ENCODE data around the gene ANKS1B.

Gene ANKS1B

DNA sequence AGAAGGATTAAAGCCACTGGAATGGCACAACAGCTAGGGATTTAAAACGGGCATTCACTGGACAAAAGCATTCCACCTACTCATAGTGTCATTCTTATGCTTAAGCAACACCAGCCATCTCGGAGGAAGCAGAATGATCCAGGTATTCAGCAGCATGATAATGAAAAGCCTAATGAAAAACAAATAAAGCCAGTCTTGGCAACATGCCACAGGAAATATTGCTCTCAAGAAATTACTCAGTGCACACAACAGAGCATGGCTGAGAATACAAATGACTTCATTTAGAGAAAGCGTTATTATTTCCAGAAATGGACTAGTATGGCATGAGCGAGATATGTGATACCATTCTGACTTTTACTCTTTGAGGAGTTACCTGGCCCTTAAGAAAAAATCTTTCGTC lies 897.5 kb downstream of the ANKS1B start:
- TF ChIP-seq, protein P1, sequence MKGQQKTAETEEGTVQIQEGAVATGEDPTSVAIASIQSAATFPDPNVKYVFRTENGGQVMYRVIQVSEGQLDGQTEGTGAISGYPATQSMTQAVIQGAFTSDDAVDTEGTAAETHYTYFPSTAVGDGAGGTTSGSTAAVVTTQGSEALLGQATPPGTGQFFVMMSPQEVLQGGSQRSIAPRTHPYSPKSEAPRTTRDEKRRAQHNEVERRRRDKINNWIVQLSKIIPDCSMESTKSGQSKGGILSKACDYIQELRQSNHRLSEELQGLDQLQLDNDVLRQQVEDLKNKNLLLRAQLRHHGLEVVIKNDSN (IDR thresholded peaks at IDR 0.05) = no peak
- TF ChIP-seq CREB1 (IDR thresholded peaks at IDR 0.05; ENCODE audit: low read depth) (no peak), CEBPB (IDR thresholded peaks at IDR 0.05) (no peak), TEAD4 (IDR thresholded peaks at IDR 0.05) (no peak), TAF1 (IDR thresholded peaks at IDR 0.05; ENCODE audit: low read depth) (no peak), YY1 (IDR thresholded peaks at IDR 0.05; ENCODE audit: low read depth) (no peak), NFIC (IDR thresholded peaks at IDR 0.05) (no peak), TCF12 (IDR thresholded peaks at IDR 0.05; ENCODE audit: low read depth) (no peak), EP300 (IDR thresholded peaks at IDR 0.05; ENCODE audit: borderline replicate concordance) (no peak), ZBTB7A (IDR thresholded peaks at IDR 0.05; ENCODE audit: low read depth) (no peak), EGR1 (IDR thresholded peaks at IDR 0.05) (no peak), FOXM1 (IDR thresholded peaks at IDR 0.05; ENCODE audit: borderline replicate concordance, low read depth) (no peak), RAD21 (IDR thresholded peaks at IDR 0.05; ENCODE audit: low read depth) (no peak)
- TF ChIP-seq, protein P2, sequence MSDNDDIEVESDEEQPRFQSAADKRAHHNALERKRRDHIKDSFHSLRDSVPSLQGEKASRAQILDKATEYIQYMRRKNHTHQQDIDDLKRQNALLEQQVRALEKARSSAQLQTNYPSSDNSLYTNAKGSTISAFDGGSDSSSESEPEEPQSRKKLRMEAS (IDR thresholded peaks at IDR 0.05) = no peak
- TF ChIP-seq, protein P3, sequence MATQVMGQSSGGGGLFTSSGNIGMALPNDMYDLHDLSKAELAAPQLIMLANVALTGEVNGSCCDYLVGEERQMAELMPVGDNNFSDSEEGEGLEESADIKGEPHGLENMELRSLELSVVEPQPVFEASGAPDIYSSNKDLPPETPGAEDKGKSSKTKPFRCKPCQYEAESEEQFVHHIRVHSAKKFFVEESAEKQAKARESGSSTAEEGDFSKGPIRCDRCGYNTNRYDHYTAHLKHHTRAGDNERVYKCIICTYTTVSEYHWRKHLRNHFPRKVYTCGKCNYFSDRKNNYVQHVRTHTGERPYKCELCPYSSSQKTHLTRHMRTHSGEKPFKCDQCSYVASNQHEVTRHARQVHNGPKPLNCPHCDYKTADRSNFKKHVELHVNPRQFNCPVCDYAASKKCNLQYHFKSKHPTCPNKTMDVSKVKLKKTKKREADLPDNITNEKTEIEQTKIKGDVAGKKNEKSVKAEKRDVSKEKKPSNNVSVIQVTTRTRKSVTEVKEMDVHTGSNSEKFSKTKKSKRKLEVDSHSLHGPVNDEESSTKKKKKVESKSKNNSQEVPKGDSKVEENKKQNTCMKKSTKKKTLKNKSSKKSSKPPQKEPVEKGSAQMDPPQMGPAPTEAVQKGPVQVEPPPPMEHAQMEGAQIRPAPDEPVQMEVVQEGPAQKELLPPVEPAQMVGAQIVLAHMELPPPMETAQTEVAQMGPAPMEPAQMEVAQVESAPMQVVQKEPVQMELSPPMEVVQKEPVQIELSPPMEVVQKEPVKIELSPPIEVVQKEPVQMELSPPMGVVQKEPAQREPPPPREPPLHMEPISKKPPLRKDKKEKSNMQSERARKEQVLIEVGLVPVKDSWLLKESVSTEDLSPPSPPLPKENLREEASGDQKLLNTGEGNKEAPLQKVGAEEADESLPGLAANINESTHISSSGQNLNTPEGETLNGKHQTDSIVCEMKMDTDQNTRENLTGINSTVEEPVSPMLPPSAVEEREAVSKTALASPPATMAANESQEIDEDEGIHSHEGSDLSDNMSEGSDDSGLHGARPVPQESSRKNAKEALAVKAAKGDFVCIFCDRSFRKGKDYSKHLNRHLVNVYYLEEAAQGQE (IDR thresholded peaks at IDR 0.05; ENCODE audit: low read depth) = no peak

DNA sequence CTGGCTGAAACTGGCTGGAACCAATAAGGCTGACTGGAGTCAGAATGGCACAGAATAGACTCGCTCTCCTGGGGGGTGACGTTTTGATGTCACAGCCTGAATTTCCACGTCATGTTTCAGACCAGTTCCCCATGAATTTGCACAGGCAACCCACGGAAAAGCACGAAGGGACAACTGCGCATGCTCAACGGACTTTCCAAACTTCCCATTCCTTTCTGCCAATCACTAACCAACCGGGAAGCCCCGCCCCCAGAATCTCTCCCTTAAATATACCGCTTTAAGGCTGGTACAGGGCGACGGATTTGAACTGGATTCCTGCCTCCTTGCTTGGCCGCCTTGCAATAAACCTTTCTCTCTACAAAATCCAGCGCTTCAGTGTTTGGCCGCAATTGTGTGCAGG lies 904.9 kb downstream of the ANKS1B start:
- TF ChIP-seq EP300 (IDR thresholded peaks at IDR 0.05; ENCODE audit: borderline replicate concordance) (no peak), YY1 (IDR thresholded peaks at IDR 0.05; ENCODE audit: low read depth) (no peak), CEBPB (IDR thresholded peaks at IDR 0.05) (no peak), FOXM1 (IDR thresholded peaks at IDR 0.05; ENCODE audit: borderline replicate concordance, low read depth) (no peak), RAD21 (IDR thresholded peaks at IDR 0.05; ENCODE audit: low read depth) (no peak)
- TF ChIP-seq, protein P3 (IDR thresholded peaks at IDR 0.05; ENCODE audit: low read depth) = no peak
- TF ChIP-seq, protein P2 (IDR thresholded peaks at IDR 0.05) = no peak

DNA sequence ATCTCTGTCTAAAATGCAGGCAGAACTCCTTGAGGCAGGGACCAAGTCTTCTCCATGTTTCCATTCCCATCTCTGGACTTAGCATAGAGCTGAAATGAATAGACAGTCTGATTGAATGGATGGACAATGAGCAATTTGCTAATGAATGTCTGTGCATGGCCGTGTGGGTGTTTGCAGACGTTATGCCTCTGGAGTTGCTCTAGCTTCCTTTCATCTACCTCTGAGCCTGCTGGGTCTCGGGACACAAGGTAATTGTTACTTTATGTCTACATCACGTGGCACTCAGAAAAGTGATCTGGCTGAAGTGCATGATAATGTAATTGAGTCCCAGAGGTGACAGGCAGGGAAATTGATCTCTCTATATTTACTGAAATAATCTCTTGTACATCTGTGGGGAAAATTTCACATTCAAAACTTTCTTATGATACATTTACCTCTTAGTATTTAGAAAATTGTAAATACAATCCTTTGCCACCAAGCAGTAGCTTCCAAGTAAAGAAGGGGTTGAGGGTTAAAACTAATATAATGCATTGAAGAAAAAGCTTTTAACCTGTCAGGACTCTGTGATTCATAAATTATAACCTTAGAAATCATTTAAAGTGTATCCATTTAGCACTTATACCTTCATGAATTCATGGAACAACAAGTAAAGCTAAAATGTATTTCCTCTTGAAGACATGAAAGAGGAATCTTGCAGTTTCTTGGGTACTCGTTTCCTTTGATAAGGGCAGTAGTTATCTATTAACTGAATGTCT lies 915.6 kb downstream of the ANKS1B start:
- TF ChIP-seq, protein P1 (IDR thresholded peaks at IDR 0.05) = no peak
- TF ChIP-seq EGR1 (IDR thresholded peaks at IDR 0.05) (no peak), CEBPB (IDR thresholded peaks at IDR 0.05) (no peak), EP300 (IDR thresholded peaks at IDR 0.05; ENCODE audit: borderline replicate concordance) (no peak), NFIC (IDR thresholded peaks at IDR 0.05) (no peak), YY1 (IDR thresholded peaks at IDR 0.05; ENCODE audit: low read depth) (no peak), RAD21 (IDR thresholded peaks at IDR 0.05; ENCODE audit: low read depth) (no peak), CREB1 (IDR thresholded peaks at IDR 0.05; ENCODE audit: low read depth) (no peak), TCF12 (IDR thresholded peaks at IDR 0.05; ENCODE audit: low read depth) (no peak), FOXM1 (IDR thresholded peaks at IDR 0.05; ENCODE audit: borderline replicate concordance, low read depth) (no peak), TEAD4 (IDR thresholded peaks at IDR 0.05) (no peak), ZBTB7A (IDR thresholded peaks at IDR 0.05; ENCODE audit: low read depth) (no peak), TAF1 (IDR thresholded peaks at IDR 0.05; ENCODE audit: low read depth) (no peak)
- TF ChIP-seq, protein P2 (IDR thresholded peaks at IDR 0.05) = no peak
- TF ChIP-seq, protein P3 (IDR thresholded peaks at IDR 0.05; ENCODE audit: low read depth) = no peak
